PFSK-1 (cell line): ENCODE results near the gene TTC12.

ENCODE experiments used
- REST ChIP-seq, 2 experiments: IDR thresholded peaks; 2 replicates each; pipeline versions ENCODE4 v1.6.1 to v1.8.0; 2011 to 2012; ENCODE audit warnings: low read depth in 2 of 2, low read length in 2 of 2, control low read depth in 1 of 2, inconsistent platforms in 1 of 2, mild to moderate bottlenecking in 1 of 2, moderate library complexity in 1 of 2; ENCODE audit not compliant: insufficient read depth in 1 of 2
- TAF1 ChIP-seq: IDR thresholded peaks from 2 replicates; pipeline ENCODE4 v1.6.1; 2012; ENCODE audit warnings: low read length, control low read depth, borderline replicate concordance; ENCODE audit not compliant: insufficient read depth

GRCh38 chr11:113373306-113373705 lies 58.9 kb downstream of the TTC12 start:
- TF ChIP-seq REST (IDR thresholded peaks at IDR 0.05; ENCODE audit: insufficient read depth in 1 of 2, low read depth in 2 of 2, low read length in 2 of 2) (no peak), TAF1 (no peak)
